ENCODE results near the gene RPS3. TPM values are rescaled to one million over a fixed set of nuclear protein-coding genes. Genes with fewer than 3 reads are reported as not detected.

RPS3 gene
- total RNA-seq, 2 experiments from 2014 or later = 4,132 to 4,264 TPM

DNA sequence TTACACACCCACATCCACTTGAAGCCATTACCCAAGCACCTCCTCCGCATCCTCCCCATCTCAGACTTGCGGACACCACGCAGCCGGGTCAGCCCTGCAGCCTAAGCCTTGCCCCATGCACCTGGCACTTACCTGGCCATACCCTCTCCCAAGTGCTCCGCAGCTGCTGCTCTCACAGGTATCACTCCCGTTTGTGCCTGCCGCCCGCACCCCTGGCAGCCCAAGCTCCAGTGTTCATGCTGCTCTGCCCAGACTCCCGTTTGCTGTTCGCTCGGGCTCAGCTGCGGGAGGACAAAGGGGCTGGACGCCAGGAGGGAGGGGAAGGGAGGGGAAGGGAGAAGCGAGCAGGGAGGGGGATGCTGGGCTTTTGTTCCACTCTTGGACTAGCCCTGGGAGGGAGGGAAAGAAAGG lies 33.6 kb downstream of the RPS3 start, which contains the start of gene KLHL35:
Gene KLHL35 (minus strand): TSS at position 293 of the 411 bp plus-strand sequence. CDS start 2,574 bp downstream, outside the sequence.
- DNase-seq = no peak
- H3K36me3 Mint-ChIP-seq = peaks cover 6% of the 10 kb centered on the region

DNA sequence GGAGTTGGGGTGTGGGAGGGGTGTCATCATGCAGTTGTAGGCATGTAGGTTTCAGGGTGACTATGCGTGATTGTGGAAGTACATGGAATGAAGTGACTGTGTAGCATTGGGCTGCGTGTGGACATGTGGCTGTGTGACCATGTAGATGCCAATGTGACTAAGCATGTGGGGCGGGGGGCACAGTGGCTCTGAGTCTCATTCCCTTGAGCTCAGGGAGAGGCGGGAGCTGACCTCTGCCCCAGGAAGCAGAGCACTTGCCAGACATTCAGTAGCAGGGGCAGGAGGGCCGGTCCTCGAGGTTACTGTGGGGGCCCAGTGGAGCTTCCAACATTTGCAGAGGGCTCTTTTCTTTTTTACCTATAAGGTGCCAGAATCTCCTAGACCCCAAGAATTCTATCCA lies 34.1 kb downstream of the RPS3 start:
- no peak for DNase-seq
- Mint-ChIP-seq H3K4me1 (peaks cover 13% of the 10 kb centered on the region), H3K27ac (no peak overlapping the region), H3K27me3 (peaks cover 47% of the 10 kb centered on the region), H3K4me3 (no peak overlapping the region), H3K36me3 (peaks cover 6% of the 10 kb centered on the region), H3K9me3 (peaks cover 6% of the 10 kb centered on the region)

More for the DNA sequence above, 33.6 kb downstream of the RPS3 start, which contains the start of gene KLHL35:
- Mint-ChIP-seq H3K9me3 (peaks cover 6% of the 10 kb centered on the region), H3K27me3 (peaks cover 52% of the 10 kb centered on the region), H3K4me1 (peaks cover 18% of the 10 kb centered on the region), H3K4me3 (no peak within 1 kb of the TSS), H3K27ac (no peak within 1 kb of the TSS)

DNA sequence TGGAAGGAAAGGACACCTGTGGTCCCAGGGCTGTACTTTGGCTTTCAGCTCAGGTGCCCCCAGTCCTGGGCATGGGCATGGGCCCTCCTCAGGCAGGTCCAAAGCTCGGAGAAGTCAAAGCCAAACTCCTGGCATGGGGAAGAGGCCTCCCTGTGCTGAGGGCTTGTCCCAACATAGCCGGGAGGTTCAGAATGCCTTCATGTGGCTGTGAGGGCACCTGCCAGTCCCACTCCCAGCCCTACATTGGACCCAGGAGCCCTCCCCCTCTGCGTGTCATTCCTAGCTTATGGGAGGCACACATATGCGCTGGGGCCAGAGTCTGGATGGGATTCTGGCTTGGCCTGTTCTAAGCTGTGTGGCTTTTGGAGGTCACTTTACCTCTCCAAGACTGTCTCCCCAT lies 34.7 kb downstream of the RPS3 start:
- Mint-ChIP-seq H3K4me1 (peaks cover 9% of the 10 kb centered on the region), H3K9me3 (peaks cover 4% of the 10 kb centered on the region), H3K27ac (no peak overlapping the region), H3K36me3 (peaks cover 4% of the 10 kb centered on the region), H3K4me3 (no peak overlapping the region), H3K27me3 (peaks cover 41% of the 10 kb centered on the region)
- DNase-seq = no peak

DNA sequence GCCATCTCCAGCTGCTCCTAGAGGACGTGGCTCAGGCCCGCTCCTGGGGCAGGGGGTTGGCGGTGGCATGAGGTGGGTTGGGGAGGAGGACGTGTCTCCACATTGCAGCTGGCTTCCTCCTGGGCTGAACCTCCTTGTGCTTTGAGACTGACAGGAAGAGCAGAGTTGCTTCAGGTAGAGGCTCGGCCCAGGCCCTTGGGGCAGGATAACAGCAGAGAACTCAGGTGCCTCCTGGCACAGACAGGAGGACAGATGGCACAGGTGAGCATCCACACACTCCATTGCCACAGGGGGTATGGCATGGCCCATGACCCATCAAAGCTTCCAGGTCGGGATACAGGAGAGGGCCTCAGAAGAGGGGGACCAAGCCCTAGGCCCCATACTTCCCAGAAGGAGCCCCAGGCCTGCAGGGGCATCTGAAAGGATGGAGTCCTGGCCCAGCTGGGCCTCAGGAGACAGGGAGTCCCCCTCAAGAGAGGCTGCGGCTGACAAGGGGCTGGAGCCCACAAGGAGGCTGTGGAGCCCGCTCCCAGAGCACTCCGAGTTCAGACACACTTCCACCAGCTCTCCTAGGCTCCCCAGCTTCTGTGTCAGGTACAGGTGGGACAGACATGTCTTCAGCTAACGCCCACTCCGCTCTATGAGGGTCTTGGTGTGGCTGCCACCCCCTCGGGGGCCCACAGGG lies 35.7 kb downstream of the RPS3 start:
- peaks cover 36% of the 10 kb centered on the region for H3K27me3 Mint-ChIP-seq
- no peak for DNase-seq
- peaks cover 6% of the 10 kb centered on the region for H3K4me1 Mint-ChIP-seq
- no peak overlapping the region for H3K4me3 Mint-ChIP-seq
- H3K36me3 Mint-ChIP-seq = no peaks in the 10 kb centered on the region
- no peaks in the 10 kb centered on the region for H3K9me3 Mint-ChIP-seq
- no peak overlapping the region for H3K27ac Mint-ChIP-seq

DNA sequence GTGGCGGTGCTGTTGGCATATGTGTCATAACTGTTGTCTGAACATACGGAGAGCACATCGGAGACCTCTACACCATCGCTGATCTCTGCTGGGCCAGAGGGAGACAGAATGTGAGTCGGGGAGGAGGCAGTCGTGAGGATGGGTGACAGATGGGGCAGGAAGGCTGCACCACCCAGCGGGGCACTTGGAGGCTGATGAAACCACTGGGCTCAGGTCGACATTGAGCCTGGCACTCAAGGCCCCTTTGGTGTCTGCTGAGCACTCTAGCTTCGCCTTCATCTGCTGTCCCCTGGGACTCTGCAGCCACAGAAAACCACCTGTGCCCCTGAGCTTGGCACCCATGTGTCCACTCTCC lies 36.2 kb downstream of the RPS3 start:
- no peak for DNase-seq
- Mint-ChIP-seq H3K27ac (no peak overlapping the region), H3K9me3 (no peaks in the 10 kb centered on the region), H3K27me3 (peaks cover 34% of the 10 kb centered on the region), H3K4me3 (no peak overlapping the region), H3K36me3 (no peaks in the 10 kb centered on the region), H3K4me1 (peaks cover 5% of the 10 kb centered on the region)

DNA sequence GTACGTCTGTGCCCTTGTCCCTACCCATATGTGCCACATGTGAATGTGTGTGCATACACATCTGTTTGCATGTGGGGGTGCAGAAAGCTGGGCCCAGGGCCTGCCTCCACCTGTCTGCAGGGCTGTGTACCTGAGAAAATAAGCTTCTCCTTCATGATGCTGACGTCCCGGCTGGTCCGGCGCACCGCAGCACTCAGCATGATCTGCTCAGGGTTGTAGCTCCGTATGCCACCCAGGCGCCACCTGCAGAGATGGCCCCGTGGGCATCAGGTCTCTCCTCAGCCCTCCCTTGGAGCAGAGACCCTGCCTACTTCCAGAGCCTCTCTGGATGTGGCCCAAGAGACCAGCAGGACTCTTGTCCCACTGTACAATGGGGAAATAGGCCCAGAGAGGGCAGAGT lies 37.5 kb downstream of the RPS3 start:
- Mint-ChIP-seq H3K4me3 (no peak overlapping the region), H3K36me3 (no peaks in the 10 kb centered on the region), H3K4me1 (peaks cover 3% of the 10 kb centered on the region), H3K27ac (no peak overlapping the region), H3K9me3 (no peaks in the 10 kb centered on the region), H3K27me3 (peaks cover 22% of the 10 kb centered on the region)
- no peak for DNase-seq

DNA sequence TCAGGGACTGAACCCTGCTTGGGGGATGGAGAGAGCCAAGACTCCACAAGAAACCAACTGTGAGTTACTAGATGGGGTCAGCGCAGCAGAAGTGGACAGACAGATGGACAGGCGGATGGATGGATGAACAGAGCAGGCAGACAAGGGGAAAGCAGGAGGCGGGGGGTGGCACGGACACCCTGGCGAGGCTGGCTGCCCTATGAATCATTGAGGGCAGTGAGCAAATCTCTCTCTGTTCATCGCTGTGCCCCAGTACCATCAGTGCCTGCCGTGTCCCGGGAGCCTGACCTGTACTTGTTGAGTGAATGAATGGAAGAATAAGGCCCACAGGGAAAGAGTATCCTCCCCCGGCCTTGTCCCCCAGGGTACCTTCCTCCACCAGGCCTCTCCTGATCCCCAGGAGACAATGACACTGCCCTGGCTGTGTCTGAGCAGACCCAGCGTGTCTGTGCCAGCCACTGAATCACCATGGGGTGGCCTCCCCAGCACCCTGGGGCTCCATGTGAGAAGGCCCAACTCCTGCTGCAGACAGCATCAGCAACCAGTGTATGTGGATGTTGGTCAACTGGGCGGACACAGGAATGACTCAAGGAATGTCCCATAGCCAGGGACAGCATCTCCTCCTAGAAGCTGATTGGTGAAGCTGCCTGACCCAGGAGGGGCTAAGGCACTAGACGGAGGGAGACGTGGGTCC lies 38.8 kb downstream of the RPS3 start:
- no peaks in the 10 kb centered on the region for H3K9me3 Mint-ChIP-seq
- no peaks in the 10 kb centered on the region for H3K4me1 Mint-ChIP-seq
- H3K27ac Mint-ChIP-seq = no peak overlapping the region

DNA sequence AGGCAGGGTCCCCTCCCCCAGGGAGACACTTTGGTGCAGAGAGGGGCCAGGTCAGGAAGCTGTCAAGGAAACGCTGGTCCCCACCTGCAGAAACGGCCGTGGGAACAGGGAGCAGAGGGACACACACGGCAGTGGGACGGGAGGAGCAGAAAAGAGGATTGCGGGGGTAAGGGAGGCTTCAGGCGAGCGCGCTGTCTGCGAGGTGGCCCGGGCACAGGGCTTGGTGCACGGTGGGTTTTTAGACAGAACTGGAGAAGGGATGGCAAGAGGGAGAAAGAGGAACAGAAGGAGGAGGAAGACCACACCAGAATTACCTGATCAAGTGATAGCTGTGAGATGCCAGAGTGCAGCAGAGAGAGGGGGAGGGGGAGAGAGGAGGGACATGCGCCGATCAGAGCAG lies 39.7 kb downstream of the RPS3 start:
- Mint-ChIP-seq H3K36me3 (no peaks in the 10 kb centered on the region), H3K9me3 (no peaks in the 10 kb centered on the region), H3K27ac (no peak overlapping the region), H3K4me3 (no peak overlapping the region), H3K4me1 (no peaks in the 10 kb centered on the region), H3K27me3 (no peaks in the 10 kb centered on the region)
- DNase-seq = no peak

More for the DNA sequence above, 38.8 kb downstream of the RPS3 start:
- Mint-ChIP-seq H3K4me3 (no peak overlapping the region), H3K27me3 (peaks cover 8% of the 10 kb centered on the region), H3K36me3 (no peaks in the 10 kb centered on the region)
- no peak for DNase-seq

DNA sequence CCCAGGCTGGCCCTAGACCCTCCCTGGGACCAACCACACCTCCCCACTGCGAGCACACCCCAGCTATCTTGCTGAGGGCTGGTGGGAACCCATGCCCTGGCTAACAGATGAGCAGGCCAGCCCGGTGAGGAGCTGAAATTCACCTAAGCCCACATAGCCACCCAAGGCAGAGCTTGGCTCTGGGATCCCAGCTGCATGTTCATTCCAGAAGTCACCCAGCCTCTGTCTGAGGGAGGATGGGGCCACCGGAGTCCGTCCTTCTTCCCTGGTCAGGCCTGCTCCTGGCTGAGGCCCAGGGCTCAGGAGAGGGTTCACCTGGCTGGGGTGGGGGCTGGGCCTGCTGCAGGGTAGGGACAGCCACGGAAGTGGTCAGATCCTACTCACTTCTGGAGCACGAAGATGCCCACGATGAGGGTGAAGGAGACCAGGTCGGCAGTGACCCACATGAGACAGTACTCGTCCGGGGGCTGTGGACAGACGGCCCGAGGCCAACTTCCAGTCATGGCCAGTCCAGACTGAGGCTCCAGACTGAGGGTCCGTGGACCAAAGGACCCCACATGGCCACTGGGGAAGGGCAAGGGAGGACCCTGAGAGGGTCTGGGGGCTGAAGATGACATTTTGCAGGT lies 40.3 kb downstream of the RPS3 start:
- Mint-ChIP-seq H3K9me3 (no peaks in the 10 kb centered on the region), H3K4me3 (no peak overlapping the region), H3K27me3 (no peaks in the 10 kb centered on the region), H3K36me3 (no peaks in the 10 kb centered on the region), H3K4me1 (no peaks in the 10 kb centered on the region), H3K27ac (no peak overlapping the region)
- no peak for DNase-seq

DNA sequence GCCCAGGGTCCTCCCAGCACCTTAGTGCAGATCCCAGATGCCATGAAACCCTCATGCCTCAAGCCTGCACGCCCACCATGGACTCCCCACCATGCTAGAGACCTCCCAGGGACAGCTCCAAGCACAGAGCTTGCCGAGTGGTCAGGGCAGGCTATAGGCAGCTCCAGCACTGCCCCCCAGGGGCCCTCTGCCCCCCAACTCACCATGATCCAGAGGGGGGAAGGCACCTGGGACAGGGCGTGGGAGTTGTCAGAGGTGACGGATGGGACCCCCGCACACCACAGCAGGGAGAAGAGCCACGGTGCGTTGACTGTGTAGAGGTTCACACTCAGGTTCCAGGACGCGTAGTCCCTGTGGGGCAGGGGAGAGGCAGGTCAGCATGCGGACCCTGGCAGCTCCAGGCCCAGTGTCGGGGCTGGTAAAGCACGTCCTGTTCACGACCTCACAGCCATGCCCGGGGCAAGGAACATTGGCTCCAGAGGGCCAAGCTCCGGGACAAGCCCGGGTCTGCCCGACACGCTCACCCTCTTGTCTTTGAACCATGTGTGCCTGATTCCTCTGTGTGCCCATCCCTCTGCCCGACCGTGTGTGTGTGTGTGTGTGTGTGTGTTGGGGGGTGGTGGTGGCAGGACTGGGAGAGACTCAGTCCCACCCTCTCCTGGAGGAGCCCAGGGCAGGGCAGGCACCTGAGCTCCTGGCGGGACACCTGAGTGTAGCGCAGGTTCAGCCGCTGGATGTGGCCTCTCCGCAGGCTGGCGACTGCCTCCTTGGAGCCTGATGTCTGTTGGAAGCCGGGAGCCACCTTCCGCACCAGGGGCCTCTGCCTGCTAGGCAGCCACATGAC lies 41.9 kb downstream of the RPS3 start:
- no peaks in the 10 kb centered on the region for H3K27me3 Mint-ChIP-seq
- no peaks in the 10 kb centered on the region for H3K4me1 Mint-ChIP-seq
- H3K9me3 Mint-ChIP-seq = no peaks in the 10 kb centered on the region
- H3K36me3 Mint-ChIP-seq = no peaks in the 10 kb centered on the region
- no peak for DNase-seq
- no peak overlapping the region for H3K27ac Mint-ChIP-seq
- H3K4me3 Mint-ChIP-seq = no peak overlapping the region

DNA sequence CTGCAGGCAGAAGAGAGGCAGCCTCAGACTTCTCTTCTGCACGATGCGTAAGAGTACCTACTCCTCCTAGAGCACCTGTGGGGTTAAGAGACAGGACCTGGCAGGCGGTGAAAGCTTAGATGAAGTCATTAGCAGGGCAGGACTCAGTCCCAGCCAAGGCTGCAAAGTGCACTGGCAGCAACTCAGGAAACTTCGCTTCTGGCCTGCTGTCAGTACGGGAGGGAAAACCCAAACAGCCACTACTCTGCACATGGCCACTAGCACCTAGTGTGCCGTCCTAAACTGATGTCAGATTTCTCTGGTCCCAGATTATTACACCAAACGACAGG lies 42.5 kb downstream of the RPS3 start:
- no peak for DNase-seq
- no peaks in the 10 kb centered on the region for H3K4me1 Mint-ChIP-seq
- no peak overlapping the region for H3K27ac Mint-ChIP-seq
- H3K36me3 Mint-ChIP-seq = no peaks in the 10 kb centered on the region
- H3K4me3 Mint-ChIP-seq = no peak overlapping the region
- no peaks in the 10 kb centered on the region for H3K9me3 Mint-ChIP-seq
- no peaks in the 10 kb centered on the region for H3K27me3 Mint-ChIP-seq

DNA sequence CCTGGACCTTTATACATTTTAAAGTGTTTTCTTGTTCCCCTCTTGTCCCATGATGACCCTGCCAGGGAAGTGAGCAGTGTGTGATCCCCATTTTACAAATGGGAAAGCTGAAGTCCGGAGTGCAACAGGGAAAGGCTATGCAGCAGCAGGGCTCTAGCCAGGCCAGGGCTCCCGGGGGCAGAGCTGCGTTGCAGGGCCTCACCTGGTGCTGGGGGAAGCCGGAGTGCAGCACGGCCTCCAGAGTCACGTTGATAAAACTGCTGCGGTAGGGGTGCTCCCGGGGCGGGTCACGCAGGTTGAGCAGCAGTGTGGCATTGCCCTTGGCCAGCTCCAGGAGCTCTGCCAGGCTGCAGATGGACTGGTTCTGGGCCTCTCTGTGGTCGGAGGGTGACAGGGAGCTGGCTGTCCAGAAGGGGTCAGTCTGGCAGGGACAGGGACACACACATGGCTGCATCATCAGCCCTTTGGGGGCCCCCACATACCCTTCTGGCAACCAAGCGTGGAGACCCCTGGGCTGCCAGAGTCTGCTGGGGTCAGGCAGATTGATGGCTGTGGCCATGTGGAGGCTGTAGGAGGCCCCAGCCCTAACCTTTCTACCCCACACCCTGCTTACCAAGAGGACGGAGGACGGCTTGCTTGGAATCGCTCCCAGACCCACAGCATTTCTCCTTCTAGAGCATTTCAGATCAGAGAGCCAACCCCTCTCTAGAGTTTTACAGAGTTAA lies 43.0 kb downstream of the RPS3 start:
- Mint-ChIP-seq H3K4me1 (no peaks in the 10 kb centered on the region), H3K4me3 (no peak overlapping the region), H3K27ac (no peak overlapping the region), H3K27me3 (no peaks in the 10 kb centered on the region), H3K36me3 (no peaks in the 10 kb centered on the region), H3K9me3 (no peaks in the 10 kb centered on the region)
- no peak for DNase-seq

DNA sequence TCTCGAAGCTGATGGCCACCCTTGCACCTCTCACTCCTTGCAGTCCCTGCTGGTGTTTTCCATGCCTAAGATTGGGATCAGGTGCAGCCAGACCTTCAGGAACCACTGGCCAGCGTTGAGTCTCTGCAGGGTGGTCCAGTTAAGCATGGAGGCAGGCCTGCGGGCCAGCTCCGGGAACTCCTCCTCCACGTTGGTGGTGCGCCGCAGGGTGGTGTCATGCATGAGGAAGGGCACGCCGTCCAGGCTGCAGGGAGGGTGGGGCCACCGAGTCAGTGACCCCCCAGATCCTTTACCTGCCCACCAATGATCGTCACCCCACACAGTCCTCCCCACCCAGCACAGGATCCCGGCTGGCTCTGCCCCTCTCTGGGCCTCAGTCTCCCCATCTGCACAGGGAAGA lies 43.7 kb downstream of the RPS3 start:
- Mint-ChIP-seq H3K36me3 (no peaks in the 10 kb centered on the region), H3K27me3 (no peaks in the 10 kb centered on the region), H3K4me3 (no peak overlapping the region), H3K27ac (no peak overlapping the region), H3K4me1 (no peaks in the 10 kb centered on the region), H3K9me3 (no peaks in the 10 kb centered on the region)
- no peak for DNase-seq

DNA sequence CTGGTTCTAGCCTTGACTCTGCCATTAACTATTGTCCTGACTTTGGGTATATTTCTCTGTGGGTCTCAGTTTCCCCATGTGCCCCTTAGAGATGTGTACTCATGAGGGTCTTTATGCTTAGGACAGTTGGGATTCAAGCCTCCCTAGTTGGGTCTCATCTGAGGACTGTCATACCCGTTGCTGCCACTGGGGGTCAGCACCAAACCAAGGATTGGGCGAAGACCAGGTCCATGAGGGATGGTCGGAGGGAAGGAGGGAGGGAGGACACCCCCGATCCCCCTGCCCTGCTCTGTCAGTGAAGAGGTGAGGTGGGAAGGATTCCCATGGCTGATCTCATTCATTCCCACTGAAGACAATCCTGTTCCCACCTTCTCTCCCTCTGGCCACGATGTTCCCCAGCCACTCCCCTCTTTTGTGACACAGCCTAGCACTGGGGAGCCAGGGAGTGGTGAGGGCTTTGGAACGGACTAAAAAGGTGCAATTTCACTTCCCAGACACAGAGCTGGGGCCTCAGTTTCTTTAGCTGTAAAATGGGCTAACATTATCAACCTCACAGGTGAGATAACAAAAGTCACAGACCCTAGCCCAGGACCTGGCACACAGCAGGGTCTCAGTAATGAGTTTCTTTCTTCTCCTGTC lies 46.1 kb downstream of the RPS3 start:
- no peaks in the 10 kb centered on the region for H3K9me3 Mint-ChIP-seq
- no peak overlapping the region for H3K27ac Mint-ChIP-seq
- H3K27me3 Mint-ChIP-seq = no peaks in the 10 kb centered on the region
- no peaks in the 10 kb centered on the region for H3K36me3 Mint-ChIP-seq
- DNase-seq = peak; percentile 59
- H3K4me3 Mint-ChIP-seq = no peak overlapping the region
- H3K4me1 Mint-ChIP-seq = no peaks in the 10 kb centered on the region
